HG02623 (cell line): ENCODE data around the gene AMOTL2.

Experiments
- ATAC-seq: cut with Tn5 transposase; IDR thresholded peaks from one replicate; pipeline ENCODE4 v1.9.1; 2021; ENCODE audit warnings: moderate library complexity; ENCODE audit not compliant: unreplicated experiment

The AMOTL2 gene

DNA sequence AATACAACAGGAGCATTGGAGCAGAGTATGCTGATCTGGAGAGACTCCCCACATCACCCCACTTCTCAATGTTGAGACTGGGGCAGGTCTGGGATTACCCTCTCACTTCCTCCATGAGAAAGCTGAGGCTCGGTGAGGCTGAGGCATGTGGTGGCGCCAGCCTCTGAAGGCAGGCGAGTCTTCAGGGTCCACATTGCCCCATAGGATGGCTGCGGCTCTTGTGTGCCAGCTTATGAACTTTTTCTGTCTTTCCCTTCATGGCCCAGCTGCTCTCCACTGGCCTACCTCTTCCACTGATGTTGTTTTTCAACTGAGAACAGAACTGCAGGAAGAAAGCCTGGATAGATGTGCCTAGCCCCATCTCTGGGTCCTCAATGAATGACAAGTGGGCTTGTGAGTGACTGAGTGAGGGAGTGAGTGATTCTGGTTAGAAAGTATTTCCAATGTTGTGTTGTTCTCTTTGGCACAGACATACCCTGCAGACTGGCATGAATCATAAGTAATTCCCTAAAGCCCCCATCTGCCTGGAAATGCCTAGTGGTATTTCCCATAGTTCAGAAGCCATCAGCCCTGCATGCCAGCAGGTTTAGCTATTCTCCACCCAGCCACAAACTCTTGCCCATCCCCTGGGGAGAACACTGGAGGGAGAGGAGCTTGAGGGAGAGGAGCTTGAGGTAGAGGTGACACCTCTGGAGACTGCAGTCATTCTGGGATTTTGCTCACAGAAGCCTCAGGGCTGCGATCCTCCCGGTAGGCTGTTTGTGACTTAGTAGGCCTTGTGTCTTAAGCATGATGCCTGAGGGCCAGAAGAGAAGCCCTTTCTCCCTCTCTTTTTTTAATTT is 56.9 kb downstream of the AMOTL2 start:
- ATAC-seq, result no peak

DNA sequence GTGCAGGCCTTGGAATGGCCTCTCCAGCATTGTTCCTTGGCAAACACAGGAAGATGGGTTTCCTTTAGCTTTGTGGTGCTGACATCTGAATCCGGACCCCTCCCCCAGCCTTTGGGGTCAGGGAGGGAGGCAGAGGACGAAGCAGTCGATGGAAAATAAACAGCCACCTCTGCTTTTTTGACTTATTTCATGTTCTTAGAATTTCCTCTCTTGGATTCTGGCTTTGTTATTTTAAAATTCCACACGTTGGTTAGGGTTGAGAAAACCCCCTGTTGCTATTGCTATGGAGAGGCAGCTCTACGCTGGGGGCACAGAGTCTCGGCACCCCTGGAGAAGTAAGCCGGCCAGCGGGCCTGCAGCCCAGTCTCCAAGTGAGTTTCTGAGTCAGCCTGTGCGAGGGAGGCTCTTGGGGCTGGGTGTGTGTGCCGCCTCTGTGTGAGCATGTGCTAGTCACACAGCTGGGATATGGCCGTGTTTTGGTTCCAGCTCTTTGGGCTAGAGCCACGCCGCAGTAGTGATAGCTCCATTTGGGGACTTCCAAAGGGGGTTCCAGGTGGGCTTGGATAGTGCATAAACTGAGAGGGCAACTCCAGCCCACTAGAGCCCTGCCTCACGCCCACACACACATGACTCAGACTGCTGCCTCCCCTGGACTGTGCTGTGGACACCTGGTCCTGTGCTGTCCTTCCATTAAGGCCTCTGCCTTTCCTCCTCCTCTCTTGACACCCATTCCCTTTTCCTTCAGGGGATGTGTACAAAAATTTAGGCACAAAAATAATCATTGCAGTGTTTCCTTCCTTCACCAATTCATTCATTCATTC is 58.8 kb downstream of the AMOTL2 start:
- ATAC-seq, result no peak

DNA sequence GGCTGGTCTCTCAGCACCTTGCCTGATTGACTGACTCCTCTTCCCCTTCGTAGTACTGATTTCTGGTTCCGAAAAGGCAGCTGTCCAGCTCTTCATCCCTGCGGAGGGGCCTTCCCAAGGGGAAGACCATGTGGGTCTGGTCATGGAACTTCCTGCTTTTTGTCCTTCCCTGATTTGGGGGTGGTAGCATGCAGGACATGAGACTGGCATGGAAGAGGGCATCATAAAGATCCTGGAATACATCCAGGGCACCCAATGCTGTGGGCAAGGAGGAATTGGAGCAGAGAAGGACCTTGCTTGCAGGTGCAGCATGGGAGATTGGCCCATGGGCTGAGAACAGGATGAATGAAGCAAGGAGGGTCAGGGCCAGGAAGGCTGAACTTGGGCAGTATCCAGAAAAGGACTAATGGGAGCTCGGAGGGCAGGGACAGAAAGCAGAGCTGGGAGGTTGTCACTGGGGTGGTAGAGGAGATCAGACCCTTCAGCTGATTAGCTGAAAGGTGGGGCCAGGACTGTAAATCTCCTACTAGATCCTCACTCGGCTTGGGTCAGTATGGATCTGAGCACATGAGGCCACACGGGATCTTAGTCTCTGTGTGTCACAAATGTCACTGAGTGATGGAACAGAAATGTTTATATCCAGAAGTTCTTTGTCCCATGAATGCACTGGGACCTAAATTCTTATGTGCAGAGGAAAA is 59.5 kb downstream of the AMOTL2 start:
- ATAC-seq, result no peak

DNA sequence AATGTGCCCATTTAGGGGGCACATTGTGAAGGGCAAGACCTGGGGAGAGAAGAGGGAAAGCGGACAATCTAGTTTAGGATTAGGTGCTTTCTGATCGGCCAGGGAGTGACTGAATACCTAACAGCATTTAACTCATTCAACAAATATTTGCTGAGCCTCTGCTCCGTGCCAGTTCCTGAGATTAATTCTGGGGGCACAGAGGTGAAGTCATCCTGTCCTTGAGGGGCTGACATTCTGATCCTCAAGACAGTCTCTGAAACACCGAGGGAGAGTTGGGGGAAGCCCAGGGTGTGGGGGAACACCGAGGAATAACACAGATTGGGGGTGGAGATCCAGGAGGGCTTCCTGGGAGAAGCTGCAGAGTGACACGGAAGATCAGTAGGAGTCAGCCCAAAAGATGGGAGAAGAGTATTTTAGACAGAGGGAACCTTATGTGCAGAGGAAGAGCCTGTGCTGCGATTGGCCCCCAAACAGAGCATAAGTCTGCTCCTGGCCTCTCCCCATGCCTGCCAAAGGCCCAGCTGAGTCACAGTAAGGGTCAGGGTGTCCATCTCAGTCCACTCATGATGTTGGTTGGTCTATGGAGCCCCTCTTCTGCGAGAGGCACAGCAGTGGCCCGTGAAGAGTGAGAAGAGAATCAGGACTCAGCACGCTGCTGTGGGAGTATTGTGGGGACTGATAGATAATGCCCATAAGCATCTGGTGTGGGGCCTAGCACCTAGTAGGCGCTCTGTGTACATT is 60.2 kb downstream of the AMOTL2 start:
- no peak for ATAC-seq

DNA sequence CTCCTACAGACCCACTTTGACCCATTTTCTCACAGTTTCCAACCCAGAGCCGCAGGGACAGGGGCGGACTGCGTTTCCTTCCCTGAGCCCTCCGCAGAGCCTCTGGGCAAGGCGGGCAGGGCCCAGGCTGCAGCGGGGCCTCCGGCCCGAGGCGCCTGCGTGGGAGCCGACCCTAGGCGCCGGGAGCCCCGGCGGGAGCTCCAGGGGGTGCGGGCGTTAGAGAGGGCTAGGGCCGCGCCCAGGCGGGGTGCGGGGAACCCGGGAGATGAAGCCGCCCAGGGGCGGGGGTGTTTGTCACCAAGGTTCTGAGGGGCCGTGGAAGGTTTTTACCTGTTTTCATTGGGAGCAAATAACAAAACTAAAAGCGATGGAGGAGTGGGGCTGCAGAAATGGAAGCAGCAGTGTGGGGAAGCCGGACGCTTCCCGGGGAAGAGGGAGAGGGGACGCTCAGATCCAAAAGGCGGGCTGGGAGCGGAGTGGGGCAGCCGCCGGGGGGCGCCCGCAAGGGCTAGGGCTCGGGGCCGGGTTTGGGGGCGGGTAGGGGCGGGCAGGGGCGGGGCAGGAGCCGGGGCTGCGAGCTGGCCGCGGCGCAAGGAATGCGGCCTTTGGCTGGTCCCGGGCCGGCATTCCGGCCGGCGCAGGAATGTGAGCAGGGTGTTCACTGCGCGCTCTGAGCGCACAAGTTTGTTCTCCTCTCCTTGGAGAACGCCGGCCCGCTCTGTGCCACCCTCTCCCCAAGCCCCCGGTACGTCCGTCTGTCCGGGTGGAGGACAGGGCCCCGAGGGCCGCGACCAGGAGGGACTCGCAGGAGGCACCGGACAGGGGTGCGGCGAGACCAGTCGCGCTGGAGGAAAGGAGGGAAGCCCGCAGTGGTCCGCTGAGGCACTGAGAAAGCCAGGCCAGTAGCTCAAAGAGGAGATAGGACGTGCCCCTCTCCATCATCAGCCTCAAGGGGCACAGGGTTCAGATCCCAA is 61.1 kb downstream of the AMOTL2 start:
- no peak for ATAC-seq

DNA sequence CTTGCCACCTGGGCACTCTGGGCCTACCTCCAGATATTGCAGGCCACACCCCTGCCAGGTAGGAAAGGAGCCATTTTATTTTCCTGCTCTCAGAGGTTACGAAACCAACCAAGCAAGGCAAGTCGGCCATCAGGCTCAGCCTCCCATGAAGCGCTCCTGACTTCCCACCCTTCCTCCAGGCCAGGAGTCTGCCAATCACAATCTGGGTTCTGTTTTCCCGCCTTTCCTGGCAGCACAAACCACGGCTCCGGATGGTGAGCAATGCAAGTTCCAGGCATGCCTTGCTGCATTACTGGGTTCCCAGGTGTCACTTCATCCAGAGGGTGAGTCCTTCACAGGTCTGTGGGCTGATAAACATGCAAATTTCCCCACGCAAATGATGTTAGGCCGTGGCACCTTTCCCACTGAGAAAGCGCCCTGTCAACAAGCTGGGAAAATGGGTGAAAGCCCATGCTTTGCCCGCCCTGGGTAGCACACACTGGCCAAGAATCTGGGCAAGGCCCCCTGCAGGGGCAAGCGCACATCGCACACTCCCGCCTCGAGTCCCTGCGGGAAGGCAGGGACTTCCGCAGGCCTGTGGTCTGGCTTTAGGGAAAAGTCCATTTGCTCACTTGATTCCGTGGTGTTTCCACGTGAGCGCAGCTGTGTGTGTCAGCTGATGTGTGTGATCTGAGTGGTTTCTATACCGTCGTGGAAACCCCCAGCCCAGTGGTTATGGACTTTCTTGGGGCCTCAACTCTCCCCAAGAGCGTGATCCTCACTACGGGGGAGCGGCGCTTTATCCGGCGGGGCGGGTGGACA is 62.0 kb downstream of the AMOTL2 start:
- ATAC-seq, result no peak

DNA sequence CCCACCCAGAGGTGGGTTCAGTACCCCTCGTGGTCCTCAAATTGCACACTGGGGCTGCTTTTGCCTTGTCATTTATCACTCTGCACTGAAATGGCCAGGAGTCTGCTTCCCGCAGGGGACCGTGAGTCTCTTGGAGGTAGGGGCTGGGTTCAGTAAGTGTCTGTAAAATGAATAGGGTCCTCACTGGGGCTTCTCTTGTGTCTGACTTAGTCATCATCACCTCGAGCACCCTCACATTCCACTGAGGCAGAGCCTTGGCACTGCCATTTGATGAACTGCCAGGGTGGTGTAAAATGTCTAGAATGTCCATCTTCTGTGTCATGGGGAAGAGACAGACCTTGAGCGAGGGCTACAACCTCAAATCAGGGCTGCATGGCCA is 62.6 kb downstream of the AMOTL2 start:
- no peak for ATAC-seq

DNA sequence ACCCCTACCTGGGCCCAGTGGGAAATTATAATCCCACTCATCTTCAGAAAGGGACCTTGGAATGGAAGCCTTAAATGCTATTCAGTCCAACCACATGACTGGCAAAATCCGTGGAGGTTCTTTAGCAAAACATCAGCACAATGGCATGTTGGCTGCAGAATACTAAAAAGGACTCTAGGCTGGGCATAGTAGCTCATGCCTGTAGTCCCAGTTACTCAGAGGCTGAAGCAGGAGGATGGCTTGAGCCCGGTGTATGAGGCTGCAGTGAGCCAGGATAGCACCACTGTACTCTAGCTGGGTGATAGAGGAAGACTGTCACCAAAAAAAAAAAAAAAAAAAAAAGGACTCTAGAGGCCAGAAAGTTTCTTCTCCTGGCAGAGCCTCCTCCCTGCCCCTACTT is 63.0 kb downstream of the AMOTL2 start:
- no peak for ATAC-seq

DNA sequence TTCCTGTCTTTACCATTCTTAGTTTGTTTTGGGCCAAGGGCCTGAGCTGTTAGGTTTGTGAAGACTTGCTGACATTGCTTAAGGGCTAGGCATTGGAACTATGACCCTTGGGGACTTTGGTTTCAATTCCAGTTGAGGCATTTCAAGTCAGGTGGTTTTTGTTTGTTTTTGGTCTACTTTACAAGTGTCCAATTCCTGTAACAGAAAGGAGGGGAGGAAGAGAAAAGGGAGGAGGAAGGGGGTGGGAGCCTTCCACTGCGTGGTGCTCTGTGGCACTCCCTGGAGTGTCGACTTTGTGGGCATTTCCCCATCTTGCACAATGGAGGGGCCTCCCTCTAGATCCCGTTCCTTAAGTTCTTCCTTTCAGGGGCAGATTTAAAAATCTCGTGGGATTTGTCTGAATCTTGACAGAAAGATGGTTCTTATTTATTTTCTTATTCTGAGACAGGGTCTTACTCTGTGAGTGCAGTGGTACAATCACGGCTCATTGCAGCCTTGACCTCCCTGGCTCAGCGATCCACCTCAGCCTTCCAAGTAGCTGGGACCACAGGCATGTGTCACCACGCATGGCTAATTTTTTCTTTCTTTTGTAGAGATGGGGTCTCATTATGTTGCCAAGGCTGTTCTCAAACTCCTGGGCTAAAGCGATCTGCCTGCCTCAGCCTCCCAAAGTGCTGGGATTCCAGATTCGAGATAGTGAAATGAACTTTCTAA is 64.1 kb downstream of the AMOTL2 start:
- ATAC-seq, result no peak

DNA sequence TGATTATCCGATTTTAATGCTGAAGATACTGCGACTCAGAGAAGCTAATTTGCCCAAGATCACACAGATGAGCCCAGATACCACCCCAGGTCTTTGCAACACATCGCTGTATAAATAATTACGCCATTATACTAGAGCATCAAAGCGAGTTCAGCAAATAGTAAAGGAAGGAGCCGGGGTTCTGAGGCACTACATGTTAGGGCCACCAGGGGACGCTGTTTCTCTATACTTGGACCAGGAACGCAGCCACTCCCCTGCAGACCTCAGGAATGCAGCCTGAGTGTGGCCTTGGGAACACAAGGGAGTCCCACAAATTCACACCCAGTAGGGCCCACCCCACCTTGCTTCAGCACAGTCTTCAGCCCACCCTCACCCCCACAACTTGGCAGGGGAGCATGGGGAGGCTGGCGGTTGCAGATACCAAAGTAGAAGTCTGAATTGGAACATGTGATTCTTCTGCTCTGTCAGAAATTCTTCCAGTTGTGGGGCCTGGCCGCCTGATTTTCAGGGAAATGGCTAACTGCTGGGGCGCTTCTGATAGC is 65.8 kb downstream of the AMOTL2 start:
- ATAC-seq, result peak; percentile 54

DNA sequence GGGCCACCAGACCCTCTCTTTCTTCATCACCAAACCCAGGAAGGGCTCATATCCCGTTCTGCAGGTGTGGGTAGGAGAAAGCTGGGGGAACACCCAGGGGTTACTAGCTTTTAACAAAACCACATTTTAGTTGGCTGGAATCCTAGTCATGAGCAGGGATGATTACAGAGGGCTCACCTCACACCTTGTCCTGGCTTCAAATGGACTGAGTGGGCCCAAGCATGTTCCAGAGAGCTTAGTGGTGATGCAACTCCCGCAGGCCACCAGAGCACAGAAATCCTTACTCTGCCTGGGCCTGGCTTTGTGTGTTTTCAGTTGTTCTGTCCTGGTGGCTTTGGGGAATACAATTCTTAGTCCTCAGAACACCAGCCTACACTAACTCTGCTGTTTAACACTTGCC is 66.8 kb downstream of the AMOTL2 start:
- ATAC-seq, result no peak

DNA sequence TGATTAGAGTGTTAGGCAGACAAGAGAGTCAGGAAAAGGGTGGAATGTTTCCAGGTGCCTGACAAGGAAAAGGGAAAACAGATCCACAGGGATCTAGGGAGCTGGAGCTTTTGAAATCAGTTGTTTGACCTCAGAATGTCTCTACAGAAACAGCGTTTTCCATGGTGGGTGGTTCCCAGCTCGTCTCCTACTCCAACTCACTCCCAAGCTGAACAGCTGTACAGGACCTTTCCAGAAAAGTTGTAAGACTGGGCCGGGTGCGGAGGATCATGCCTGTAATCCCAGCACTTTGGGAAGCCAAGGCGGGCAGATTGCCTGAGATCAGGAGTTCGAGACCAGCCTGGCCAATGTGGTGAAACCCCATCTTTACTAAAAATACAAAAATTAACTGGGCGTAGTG is 67.9 kb downstream of the AMOTL2 start:
- ATAC-seq, result no peak
